Ramos (cell line): ENCODE results near the gene VPS39.

Experiments
- in situ Hi-C: fragments of 300-500 bp; cut with MboI; formaldehyde crosslinking; loops from one replicate; pipeline ENCODE4 v1.14.3; 2022; ENCODE audit warnings: low sequenced_read_pairs; ENCODE audit not compliant: unreplicated experiment

VPS39 gene

GRCh38 chr15:42160136-42160535, 48.0 kb downstream of the VPS39 start:
- in situ Hi-C loops: no loop called here

GRCh38 chr15:42159381-42160015, 48.6 kb downstream of the VPS39 start:
- in situ Hi-C loops: no loop called here

DNA sequence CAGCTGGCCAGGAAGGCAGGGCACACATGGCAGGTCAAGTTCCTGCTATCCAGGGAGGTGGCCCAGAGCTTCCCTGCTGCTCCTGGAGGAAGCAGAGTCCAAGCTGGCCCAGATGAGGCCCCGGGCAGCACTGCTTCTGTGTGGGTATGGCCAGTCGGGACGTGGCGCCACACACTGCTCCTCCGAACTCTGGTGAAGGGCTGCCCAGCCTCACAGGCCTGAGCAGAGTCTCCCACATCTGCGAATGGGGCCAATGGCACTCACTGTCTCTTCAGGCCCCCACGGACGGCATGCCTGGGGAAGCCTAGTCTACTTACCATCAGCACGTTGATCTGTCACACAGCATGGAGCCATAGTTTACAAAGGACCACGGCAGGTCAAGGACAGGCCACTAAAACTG, 49.2 kb downstream of the VPS39 start:
- in situ Hi-C loops: no loop called here

DNA sequence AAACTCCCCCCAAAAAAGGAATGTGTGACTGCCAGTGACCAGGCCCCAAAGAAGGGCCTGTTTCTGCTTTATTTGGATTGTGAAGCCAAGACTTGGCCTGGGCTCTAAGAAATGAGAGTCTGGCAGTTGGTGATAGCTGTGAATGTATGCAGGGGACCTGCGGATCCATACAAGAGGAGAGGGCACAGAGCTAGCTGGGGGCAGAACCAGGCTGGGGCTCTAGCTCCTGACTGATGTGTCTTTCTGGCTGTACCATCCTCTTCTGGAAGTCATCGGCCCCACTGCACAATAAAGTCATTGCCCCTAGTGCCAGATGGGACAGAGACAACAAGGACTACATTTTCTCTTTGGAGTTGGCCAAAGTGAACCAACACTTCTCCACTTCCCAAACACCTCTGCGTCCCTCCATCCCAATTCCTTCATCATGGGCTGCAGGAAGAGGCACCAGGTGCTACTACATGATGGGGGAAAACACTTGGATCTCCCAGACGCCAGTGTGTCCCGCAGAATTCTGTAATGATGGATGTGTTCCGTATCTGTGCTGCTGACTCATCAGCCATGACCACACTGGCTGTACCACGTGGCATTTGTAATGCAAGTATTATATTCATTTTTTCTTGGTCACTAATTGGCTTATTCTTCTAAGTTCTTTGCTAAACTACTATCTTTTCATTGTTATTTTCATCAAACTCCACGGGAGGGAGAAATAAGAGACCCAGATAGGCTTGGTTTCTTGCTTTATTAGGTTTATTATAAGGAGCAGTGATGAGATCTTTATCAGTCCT, 49.9 kb downstream of the VPS39 start:
- in situ Hi-C loops: no loop called here

DNA sequence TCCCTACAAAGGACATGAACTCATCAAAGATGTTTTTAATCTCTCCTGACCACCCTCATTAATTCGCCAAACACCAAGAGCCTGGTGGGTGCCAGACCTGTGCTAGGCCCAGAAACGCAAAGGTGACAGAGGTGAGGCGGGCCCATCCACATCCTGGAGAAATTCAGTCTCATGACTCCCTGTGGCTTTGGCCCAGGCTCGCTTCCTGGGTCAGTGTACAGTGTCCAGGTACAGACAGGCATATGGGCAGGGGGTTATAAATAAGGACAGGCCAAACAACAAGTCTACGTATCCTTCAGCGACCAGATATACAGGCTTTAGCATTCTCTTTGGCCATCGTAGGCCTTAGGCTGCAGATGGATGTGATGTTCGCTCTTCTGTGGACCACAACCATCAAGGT, 50.7 kb downstream of the VPS39 start:
- in situ Hi-C loops: no loop called here

DNA sequence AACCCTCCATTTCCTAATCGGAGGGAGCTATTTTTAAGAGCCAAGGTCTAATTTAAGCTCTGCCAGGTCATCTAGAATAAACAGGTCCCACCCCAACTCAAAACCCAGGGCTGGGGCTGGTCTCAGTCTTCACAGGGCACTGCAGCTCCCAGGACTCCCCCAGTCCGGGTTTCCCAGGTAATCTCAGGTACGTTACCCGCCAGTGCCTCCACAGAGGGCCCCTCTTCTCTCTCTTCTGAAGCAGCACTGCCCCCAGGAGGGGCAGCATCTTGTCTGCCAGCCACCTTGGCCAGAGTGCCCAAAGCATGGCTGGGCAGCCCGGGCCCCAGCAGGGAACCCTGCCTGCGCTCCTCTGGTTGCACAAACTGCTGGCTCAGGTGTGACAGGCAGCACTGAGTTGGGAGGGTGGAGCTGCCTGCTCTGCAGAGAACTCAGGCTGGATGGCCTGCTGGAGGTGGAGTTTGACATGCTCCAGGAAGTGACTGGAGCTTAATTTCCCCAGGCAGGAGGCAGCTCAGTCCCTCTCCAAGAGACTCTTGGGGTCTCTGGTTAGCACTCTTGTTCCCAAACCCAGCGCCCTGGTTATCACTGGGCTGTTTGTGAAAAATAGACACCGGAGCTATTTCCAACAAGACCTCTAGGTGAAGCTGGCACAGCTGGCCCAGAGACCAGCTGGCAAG, 51.7 kb downstream of the VPS39 start, which contains the start of gene PLA2G4F:
PLA2G4F (minus strand) TSS at position 394 of the 680 bp plus-strand sequence; CDS start at position 307, 87 bp downstream.
- in situ Hi-C loops: no loop called here

DNA sequence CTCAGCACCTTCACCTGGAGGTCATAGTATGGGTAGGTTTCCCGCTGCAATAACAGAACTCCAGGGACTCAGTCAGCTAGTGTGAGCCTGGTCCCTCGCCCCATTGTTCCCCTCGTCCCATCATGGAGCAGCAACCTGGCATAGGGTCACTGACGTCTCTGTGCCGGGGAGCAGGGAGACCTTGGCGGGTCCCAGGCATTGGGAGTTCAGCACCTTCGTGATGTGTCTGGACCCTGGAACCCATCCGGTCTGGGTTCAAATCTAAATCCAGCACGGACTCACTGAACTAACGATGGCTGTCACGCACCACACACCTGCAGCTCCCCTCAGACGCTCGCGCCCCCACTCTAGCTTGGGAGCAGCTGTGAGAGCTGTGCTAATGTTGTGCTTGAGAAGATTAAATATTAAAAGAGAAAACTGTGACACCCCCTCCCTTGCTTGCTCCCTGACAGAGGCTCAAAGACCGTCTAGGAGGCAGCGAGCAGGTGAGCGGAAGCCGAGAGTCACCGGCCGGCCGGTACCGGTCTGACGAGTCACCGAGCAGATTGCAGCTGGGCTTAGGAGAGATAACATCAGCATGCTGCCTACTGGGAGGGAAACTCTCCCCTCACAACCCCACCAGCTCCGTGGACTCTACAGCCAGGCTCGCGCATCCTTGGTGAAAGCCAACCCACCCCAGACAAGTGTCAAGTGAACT, 52.4 kb downstream of the VPS39 start:
- in situ Hi-C loops: no loop called here

GRCh38 chr15:42154956-42155355, 53.1 kb downstream of the VPS39 start:
- in situ Hi-C loops: no loop called here

- in situ Hi-C loops: no loop called here
Observed at GRCh38 chr15:42154212-42154941, 53.7 kb downstream of the VPS39 start.

GRCh38 chr15:42153874-42154211, 54.3 kb downstream of the VPS39 start:
- in situ Hi-C loops: no loop called here

- in situ Hi-C loops: no loop called here
Observed at GRCh38 chr15:42152921-42153698, 55.0 kb downstream of the VPS39 start.

- in situ Hi-C loops: no loop called here
Observed at GRCh38 chr15:42152196-42152920, 55.7 kb downstream of the VPS39 start.

DNA sequence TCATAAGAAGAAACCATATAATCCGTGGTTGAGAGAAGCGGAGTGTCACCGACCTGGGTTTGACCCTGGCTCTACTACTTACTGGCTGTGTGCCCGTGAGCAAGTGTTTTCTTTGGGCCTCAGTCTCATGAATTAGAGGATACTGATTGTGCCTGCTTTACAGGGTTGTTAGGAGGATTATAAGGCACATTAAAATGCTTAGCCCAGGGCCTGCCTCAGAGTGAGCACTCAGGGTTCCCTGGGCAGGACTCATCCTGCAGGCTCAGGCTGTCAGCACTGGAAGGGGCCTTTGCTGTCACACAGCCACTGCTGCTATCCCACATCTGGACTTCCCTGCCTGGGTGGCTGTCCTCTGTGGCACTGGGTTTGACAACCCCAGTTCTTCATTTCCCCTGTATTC, 56.4 kb downstream of the VPS39 start:
- in situ Hi-C loops: no loop called here

- in situ Hi-C loops: no loop called here
Observed at GRCh38 chr15:42151141-42151561, 57.0 kb downstream of the VPS39 start.

GRCh38 chr15:42150219-42150970, 57.7 kb downstream of the VPS39 start:
- in situ Hi-C loops: no loop called here

GRCh38 chr15:42149493-42150218, 58.4 kb downstream of the VPS39 start:
- in situ Hi-C loops: no loop called here

- in situ Hi-C loops: no loop called here
Observed at GRCh38 chr15:42148808-42149492, 59.2 kb downstream of the VPS39 start.
